Astrocyte of the hippocampus (primary cell): Measurements from ENCODE around the gene LBHD2.
A peak's percentile ranks its signal among the peaks of the same experiment; 100 is the strongest.

Experiments used
- DNase-seq: peaks from one replicate; pipeline ENCODE4 v3.0.0; 2011; ENCODE audit warnings: low read depth, low spot score

The LBHD2 gene

DNA sequence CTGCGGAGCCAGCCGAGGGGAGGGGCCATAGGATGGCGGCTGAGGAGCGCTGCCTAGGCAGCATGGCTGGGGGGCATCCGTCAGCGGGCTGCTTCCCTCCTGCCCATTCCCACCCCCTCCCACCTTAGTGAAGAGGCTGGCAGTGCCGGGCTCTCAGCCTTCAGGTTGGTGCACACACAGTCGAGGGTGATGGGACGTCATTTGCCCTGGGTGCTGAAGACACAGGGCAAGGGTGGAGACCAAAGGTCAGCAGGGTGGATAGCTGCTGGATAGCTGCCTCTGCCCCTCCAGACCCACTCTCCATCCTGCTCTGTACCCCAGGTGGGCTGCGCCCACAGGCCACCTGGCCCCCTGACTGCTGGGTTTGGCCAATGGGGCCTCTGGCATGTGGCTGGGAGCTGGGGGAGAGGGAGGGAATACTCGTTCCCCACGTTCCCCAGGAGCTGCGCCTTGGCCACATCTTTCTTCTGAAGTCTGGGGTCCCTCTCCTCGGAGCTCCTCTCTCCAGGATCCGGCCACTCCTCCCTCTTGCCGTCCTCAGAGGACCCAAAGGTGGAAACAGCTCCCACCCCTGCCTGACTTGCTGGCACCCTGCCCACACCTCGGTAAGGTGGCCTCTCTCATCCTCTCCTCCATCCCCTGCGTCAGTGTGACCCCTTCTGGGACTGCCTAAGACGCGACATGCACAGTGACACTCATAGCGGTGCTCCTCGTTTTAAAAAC is 15.5 kb upstream of the LBHD2 start:
- no peak for DNase-seq

DNA sequence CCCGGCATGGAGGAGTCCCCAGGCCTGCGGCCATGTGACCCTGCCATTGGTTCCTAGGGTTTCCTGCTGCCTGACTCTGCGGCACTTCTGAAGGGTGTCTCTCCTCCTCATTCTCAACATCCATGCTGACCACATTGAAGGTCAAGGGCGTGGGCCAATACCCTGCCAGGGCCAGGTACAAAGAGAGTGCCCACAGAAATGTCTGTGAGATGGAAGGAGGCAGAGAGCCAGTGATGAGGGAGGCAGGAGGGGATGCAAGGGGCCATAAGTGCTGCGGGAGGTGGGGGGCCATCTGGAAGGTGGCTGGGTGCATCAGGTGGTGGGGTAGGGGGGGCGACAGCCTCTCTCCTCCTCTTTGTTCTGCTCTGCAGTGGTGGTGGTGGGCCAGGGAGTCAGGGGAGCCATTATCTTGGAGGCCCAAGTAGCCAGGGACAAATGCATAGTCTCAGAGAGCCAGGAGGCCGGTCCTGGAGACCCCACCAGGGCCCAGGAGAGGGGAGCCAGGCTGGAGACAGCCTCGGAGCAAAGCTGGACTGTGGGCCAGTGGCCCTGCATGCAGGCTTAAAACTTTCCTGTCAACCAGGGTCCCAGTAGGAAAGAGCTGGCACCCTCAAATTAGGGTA is 13.6 kb upstream of the LBHD2 start:
- DNase-seq: no peak

DNA sequence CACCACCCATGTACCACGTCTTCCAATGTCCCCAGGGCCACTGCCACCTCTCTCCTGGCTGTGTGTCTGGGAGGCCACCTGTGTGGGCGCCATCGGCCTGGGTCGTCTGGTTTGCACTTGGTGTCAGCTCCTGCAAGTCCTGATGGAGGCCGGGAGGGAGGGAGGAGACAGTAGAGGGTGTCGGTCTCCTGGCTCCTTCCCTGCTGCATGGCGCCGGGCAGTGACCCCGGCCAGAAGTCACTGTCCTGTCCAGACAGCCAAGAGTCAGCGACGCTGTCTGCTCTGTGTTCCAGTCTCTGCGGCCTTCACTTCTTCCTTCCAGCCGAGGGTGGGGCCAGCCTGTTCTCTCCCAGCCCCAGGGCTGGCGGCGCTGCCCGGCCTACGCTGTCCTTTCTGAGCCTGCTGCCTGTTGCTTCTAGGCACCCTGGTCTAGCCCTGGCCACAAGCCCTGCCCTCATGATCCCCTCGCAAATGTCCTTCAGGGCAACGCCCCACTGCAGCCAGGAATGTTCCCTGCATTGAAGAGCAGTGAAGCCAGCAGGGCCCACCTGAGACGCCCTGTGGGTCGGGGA is 13.0 kb upstream of the LBHD2 start:
- DNase-seq: no peak

DNA sequence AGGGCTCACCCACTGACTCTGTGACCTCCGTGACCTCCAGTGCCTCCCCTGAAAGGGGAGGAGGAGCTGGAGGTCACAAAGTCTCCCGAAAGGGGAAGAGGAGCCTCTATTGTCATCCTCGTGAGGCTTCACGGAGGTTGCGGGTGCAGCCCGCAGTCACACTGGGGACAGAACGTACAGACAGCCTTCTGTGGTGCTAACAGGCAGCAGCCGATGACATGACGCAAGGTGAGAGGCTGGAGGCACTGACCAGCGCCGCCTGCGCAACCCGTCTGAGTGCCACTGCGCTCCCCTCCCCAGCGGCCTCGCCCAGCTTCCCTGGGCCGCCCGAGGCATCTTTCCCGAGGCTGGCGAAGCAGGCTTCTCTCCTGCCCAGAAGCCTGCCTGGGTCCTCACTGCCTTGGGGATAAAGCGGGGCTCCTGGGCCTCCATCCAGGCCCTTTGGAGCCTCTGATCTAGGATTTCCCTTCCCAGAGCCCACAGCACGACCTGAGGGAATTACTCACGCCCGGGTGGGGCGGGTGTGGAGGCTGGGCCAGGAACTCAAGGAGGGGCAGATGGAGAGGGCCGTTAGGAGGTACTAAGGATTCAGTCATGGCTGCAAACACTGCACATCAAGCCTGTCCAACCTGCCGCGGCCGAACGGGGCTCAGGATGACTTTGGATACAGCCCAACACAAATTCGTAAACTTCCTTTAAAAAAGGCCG is 12.3 kb upstream of the LBHD2 start:
- DNase-seq: no peak

DNA sequence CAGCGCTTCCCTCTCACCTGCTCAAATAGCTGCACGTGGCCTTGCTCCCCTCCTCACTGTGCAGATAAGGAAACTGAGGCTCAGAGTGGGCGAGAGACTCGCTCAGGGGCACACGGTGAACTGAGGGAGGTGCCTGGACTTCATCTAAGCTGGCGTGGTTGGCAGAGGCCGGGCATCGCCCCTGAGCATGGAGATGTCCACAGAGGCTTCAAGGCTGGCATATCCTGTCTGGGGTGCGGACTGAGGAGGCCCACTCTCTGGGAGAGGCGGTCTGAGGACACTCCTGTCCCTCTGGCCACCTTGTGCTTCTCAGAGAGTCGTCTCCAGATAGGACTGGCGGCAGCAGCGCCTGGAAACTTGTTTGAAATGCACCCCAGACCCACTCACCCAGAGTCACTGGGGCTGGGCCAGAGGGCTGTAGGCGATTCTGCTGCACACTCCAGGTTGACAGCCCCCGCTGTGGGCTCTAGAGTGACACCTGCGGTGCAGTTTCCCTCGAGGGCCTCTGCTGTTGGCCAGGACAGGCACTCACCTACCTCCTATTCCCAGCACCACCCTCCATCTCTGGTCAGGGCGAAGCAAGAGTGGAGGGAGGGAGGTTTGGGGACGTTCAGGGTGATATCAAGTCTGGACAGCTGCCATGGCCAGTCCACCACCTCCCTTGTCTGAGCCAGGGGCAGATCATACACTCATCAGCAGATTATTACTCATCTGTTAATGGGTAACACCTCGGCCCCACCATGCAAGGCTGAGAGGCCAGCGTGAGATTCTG is 11.2 kb upstream of the LBHD2 start:
- DNase-seq: no peak

DNA sequence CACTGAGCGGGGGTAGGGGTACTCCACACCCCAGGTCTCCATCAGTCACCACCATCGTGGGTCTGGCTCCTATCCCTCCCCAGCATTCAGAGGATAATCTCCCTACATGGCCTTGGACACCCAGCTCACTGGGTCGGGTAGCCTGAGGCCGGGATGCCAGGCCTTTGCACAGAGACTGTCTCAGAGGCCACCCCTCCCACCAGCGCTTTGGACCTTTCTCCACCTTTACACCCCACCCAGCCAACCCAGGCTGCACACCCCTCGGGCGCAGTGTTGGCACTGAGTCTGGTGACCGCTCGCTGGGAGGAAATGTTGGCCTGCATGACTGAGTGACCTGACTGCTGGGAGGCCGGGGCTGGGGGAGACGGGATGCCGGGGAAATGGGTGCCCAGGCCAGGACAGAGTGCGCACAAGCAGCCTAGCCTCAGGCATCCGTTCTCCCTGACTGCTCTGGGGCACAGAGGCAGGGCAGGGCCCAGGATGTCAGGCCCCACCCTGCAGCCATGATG is 10.6 kb upstream of the LBHD2 start:
- DNase-seq: no peak

DNA sequence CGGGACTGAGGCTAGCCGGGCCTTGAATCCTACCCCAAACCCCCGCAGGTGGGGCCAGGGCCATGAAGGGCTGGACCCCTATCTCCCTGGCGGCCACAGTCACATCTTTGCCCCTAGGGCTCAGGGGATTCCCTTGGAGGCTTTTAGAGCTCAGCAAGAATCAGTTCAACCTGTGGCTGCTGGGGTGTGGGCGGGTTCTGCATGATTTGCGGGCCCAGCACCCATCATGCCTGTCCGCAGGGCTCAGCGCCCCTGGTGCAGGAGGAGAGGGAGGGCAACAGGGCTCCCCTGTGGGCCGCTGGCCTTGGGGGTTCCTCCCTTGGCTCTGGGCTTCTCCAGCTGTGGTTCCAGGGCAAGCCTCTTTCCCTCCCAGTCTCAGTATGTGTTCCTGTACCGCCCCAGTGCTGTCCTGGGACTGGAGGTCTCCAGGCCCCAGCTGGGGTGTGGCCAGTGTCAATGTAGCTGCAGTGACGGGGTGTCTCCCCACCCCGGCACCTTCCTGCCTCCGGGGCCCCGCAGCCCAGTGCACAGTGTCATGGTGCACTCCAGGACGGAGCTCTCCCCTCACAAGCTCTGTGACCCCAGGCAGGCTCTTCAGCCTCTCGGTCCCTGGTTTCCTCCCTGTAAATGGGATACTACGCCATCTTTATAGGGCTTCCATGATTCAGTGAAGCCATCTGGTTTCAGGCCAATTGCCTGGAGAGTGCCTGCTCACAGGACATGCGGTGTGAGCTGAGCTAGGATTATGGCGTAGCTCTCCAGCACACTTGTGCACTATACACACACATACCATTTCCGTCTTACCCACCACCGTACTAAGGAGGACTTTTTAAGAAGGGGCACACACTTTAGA is 9.9 kb upstream of the LBHD2 start:
- no peak for DNase-seq

DNA sequence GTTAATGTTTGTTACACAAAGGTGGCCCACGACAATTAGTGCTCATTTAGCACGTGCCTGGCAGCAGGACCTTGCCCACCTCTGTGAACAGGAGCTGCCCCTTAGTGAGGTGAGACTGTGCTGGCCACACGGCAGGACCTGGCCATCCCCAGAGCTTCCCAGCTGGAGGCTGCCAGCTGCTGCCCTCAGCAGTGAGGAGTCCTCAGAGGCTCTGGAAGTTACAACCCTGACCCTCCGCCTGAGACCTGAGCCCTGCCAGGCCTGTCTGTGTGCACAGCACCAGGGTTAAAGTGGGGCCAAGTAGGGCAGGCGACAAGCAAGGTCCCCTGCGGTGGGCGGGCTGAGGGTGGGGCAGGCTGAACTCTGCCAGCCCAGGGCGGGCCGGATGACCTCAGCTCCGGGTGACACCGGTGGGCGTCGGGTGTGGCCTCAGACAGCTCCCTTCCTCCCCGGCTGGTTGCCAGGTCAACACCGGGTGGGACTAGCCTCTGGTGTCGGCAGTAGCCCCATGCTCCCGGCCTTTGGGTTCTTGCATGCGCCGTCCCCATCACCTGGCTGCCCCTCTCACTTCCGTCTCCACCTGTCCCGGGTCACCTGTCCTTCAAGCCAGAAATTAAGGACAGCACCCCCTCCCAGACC is 9.2 kb upstream of the LBHD2 start:
- DNase-seq: no peak

DNA sequence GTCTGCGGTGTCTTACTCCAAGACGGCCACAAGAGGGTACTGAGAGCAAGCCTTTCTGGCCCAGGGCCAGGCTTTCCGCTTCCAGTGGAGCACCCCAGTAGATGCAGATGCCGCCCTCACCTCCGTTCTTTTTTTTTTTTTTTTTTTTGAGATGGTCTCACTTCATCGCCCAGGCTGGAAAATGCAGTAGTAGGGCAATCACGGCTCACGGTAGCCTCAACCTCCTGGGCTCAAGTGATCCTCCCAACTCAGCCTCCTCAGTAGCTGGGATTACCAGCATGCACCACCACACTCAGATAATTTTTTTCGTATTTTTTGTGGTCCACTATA is 5.6 kb upstream of the LBHD2 start:
- DNase-seq: peak; percentile 85

DNA sequence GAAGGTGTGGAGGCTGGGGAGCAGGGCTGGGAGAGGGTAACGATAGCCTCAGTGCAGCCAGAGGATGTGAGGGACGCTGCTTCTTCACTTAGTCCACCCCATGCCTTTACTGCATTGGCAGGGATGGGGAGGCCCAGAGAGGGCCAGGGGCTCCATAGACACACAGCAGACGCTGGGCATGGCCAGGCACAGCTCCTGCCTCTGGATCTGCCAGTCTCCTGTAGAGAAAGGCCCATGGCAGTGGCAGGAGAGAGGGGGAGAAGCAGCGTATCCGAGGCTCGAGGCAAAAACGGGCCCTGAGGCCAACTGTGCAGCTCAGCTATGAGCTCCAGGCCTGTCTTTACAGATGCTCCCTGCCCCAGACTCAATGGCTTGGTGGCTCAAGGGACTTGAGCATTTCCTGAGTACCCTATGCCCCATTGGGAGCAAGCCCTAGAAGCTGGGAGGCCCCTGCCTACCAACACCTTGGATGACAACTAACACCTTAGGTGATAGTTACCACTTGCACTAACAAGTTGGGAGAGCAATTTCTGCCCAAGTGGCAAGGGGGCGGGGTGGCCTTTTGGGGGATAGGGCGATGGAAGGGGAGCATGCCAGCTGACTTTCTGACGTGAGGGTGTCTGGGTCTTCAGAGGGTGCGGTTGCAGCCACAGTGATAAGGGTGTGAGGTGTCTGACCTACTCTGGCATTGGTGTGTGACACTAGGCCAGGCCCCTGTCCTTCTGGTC is 5.0 kb upstream of the LBHD2 start:
- no peak for DNase-seq

DNA sequence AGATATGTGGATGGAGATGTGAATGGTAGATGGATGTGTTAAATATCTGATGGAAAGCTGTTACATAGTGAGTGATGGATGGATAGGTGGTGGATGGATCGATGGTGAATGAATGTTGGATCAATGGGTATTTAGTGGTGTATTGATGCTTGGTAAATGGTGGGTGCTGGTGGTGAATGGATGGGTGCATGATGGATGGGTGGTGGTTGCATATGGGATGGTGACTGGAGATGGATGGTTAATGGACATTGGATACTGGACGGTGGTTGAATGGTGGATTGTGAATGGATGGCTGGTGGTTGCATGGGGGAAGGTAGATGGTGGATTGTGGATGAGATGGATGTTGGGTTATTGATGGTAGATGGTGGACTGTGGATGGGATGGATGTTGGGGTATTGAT is 2.1 kb upstream of the LBHD2 start:
- DNase-seq: no peak

DNA sequence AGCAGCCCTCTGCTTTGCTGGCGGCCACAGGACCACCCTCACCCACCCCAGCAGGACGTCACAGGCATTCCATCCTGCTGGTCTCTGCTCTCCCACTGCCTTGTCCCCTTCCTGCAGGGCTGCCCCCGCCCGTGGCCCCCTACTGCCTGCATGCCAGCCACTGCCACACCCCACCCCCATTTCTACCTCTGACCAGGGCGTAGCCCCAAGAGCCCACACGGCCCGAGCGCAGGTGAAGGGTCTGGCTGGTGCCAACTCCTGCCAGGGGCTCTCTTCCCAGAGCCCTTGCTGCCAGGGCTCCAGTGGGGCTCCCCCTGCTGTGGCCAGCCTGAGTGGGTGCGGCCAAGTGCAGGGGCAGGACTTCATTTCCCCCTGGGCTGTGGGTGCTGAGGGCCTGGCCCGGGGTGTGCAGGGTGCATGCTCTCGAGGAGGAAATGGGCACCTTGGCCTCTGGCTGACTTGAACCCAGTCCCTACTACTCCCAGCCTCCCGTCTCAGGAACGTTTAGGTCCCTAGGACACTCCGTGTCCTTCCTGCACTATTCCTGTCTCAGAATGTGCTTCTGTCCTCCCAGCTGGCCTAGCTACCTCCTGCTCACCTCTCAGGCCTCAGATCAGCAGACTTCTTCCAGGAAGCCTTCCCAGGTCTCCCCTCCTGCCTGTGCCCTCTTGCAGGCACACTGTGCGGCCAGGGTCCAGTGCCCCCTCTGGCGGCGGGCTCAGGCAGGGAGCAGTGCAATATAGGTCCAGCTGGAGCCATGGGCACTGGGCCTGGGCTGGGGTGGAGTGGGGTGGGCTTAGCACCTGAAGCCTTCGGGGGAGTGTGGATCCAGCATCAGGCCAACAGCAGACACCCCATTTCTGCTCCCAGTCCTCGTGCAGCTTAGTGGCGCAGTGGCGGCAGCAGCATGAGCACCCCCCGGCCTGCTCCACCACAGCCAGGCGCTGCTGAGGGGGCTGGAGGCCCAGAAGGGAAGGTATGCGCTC is 1.4 kb downstream of the LBHD2 start:
- DNase-seq: no peak

DNA sequence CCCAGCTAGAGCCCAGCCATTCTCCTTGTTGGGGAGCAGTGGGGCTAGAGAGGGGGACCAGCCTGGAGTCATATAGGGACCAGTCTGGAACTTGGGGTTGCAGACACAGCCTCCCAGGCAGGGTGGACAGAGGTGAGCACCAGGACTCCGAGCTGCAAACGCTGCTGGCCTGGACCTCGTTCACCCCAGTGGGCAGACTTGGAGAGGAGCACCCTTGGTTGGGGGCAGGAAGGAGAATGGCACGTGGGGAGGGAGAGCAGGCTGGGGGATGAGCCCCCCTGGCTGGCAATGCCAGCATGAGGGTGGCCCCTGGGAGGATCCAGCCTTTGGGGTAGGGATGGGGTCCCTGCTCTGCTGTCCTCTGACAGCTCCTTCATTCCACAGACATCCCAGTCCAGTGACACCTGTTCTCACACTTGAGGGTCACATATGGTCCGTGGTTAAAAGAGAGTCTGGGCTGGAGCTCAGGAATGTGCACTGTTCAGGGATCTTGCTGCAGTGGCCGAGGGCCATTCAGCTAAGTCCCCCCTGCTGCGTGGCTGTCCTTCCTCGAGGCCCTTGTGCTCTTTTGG is 2.8 kb downstream of the LBHD2 start:
- DNase-seq: no peak

DNA sequence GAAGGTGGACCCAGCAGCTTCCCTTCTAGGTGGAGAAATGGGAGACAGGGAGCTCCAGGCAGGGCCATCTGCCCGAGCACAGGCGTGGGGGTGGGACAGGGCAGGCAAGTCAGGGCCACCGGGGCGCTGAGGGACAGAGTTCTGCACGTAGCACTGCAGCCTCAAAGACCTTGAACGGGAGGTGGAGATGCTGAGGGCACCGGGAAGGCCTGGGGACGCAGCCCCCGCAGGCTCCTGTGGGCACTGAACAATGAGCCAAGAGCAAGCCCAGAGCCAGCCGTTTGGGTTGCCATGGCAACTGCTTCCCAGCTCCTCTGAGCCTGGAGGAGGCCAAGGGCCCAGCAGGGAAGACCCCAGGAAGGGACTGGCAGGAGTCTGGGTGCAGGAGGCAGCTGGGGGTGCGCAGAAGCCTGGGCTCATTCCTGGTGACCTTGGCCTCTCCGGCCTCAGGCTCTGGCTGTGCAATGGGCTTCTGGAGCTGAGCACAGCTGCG is 3.4 kb downstream of the LBHD2 start:
- DNase-seq: no peak

DNA sequence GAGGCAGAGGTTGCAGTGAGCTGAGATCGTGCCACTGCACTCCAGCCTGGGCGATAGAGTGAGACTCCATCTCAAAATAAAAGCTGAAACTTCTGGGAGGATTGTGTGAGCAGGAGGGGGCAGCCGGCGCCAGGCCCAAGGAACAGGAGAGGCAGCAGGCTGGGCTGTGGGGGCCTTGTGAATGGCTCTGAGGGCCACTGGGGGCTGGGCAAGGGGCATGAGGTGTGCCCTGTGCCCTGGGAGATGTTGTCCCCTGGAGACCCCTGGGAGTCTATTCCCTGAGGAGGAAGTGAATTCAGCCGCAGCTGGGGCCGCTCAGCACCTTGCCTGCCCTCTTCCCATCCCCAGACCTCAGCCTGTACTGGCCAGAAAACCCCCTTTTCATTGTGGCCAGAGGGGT is 4.9 kb downstream of the LBHD2 start:
- no peak for DNase-seq

DNA sequence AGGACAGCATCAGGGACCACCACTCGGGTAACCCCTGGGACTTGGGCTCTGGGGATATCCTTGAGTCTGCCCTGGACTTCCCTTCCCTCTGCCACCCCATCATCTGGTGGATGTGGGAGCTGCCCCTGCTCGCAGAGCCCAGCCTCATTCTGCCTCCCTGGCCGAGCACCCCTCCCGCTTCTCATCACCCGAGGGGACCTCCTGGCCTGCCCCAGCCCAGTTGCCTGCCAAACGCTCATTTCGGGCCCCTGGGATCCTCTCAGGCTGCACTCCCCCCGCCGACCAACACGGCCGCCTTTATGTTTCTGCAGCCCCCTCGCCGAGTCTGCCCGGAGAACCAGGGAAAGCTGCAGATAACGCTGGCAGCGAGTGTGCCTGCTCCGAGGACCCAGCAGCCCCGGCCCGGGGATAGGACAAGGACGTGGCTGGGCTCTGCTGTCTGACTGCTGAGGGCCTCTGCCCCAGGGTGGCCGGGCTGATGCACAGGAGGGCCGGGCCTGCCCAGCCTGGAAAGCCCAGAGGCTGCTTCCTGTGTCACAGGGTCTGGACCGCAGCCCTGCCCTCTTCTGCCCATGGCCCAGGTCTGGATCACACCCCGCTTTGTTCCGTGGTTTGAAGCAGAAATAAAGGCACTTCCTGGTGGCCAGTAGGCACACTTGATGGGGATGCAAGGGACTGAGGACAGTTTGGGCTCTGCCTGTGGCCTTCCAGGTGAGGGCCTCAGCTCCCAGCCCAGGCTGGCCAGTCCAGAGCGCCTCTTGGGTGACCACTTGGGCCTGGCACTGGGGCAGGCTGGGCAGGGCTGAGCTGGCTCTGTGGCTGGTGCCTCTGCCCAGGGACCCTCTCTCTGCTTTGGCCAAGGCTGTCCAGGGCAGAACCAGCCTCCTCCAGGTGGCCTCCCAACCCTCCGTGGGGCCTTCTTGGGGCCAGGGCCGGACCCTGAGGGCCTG is 5.7 kb downstream of the LBHD2 start:
- DNase-seq: no peak

DNA sequence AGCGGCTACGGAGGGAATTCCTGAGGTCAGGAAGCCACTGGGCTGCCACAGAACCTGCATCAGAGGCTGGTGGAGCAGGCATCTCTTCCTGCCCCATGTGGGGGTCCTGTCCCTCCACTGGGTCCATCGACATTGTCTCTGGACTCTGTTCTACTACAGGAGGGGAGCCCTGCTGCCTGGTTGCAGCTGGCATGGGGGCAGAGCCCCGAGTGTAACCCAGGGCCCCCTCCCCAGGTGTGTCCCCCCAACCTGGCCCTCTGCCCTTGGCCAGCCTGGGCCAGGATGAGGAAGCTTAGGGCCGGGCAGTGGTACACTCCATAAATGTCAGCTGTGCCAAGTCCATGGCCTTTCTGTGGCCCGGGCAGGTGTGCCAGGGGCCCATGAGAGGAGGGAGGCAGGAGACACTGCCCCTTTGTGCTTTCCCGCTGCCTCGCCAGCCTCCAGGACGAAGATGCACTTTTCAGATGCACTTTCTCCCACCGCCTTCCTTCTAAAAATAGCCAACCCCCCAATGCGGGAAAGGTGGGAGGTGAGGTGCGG is 6.5 kb downstream of the LBHD2 start:
- DNase-seq: no peak
